ENCODE data around the gene TMEM242. TPM values are rescaled to one million over a fixed set of nuclear protein-coding genes. Genes with fewer than 3 reads are reported as not detected.

The TMEM242 gene
- total and polyA plus RNA-seq, 9 donors = 5.5 to 12.1 (median 10.1) TPM

DNA sequence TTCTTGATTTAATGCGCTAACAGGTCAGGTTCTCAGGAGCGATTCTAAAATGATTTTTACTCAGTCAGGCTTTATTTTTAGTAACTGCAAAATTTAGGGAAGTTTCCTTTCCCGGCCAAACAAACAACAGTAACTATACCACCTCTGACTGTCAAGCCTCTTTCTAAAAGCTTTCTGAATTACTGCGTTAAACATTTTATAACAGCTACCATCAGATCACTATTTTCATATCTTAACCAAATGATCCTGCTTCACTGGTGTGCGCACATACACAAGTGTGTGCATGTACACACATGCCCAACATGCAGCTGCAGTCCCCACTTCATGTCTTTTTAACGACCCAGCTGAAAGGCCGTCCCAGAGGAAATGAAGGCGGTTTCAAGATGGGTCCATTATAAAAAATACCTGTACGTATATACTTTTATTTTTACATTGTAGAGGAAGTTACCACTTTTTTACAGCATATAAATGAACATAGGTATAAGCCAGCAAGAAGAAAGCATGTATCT is 25.0 kb downstream of the TMEM242 start:
- no peak for DNase-seq
- intact Hi-C loops (cut with DNase I) = no loop called here
- H3K9me3 ChIP-seq = no peaks in the 10 kb centered on the region
- no peaks in the 10 kb centered on the region for H3K36me3 ChIP-seq
- H3K27me3 ChIP-seq = no peaks in the 10 kb centered on the region
- H3K4me1 ChIP-seq (ENCODE audit: insufficient read depth) = no peaks in the 10 kb centered on the region
- no peak overlapping the region for H3K4me3 ChIP-seq
- 80 to 86% (median 82%) methylated on average over 9 of the region's 9 CpGs for WGBS, 3 donors
- no peak overlapping the region for H3K27ac ChIP-seq
- TF ChIP-seq POLR2A (IDR thresholded peaks at IDR 0.05) = no peak
- TF ChIP-seq, protein P1, sequence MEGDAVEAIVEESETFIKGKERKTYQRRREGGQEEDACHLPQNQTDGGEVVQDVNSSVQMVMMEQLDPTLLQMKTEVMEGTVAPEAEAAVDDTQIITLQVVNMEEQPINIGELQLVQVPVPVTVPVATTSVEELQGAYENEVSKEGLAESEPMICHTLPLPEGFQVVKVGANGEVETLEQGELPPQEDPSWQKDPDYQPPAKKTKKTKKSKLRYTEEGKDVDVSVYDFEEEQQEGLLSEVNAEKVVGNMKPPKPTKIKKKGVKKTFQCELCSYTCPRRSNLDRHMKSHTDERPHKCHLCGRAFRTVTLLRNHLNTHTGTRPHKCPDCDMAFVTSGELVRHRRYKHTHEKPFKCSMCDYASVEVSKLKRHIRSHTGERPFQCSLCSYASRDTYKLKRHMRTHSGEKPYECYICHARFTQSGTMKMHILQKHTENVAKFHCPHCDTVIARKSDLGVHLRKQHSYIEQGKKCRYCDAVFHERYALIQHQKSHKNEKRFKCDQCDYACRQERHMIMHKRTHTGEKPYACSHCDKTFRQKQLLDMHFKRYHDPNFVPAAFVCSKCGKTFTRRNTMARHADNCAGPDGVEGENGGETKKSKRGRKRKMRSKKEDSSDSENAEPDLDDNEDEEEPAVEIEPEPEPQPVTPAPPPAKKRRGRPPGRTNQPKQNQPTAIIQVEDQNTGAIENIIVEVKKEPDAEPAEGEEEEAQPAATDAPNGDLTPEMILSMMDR (IDR thresholded peaks at IDR 0.05) = no peak
- no peak for TF ChIP-seq EP300 (IDR thresholded peaks at IDR 0.05)

DNA sequence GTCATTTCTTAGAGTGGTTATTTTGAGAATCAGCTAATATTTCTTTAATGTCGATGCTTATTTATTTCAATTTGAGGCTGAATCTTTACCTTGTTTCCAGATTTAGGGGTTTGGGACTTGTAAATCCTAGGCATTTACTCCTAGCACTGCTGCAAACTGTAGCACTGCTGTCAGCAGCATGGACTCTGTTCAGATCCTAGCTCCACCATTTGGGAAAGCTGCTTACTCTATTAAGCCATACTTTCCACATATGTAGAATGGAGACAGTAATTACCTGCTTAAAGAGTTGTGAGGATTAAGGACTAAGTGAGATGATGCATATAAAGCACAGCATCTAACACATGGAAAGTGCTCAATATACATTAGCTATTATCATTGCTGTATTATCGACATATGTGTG is 28.7 kb downstream of the TMEM242 start:
- H3K4me1 ChIP-seq (ENCODE audit: insufficient read depth) = no peaks in the 10 kb centered on the region
- H3K36me3 ChIP-seq = no peaks in the 10 kb centered on the region
- TF ChIP-seq EP300 (IDR thresholded peaks at IDR 0.05) (no peak), POLR2A (IDR thresholded peaks at IDR 0.05) (no peak)
- TF ChIP-seq, protein P1 (IDR thresholded peaks at IDR 0.05) = no peak
- no peak overlapping the region for H3K27ac ChIP-seq
- intact Hi-C loops (cut with DNase I) = no loop called here
- H3K9me3 ChIP-seq = no peaks in the 10 kb centered on the region
- no peak overlapping the region for H3K4me3 ChIP-seq
- WGBS, 3 donors = 67 to 98% (median 97%) methylated on average over 2 of the region's 2 CpGs
- H3K27me3 ChIP-seq = no peaks in the 10 kb centered on the region
- DNase-seq = no peak

DNA sequence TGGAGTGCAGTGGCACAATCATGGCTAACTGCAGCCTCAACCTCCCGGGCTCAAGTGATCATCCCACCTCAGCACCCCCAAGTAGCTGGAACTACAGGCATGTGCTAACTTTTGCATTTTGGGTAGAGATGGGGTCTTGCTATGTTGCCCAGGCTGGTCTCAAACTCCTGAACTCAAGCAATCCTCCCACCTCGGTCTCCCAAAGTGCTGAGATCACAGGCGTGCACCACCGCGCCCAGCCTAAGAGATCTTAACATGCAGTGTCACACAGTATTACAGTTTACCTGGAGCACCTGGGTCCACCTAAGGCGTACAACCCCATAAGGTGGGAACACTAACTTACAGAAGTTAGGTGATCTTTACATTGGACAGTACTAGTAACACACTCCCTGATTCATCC is 29.5 kb downstream of the TMEM242 start:
- Histone ChIP-seq H3K4me3 (no peak overlapping the region), H3K27me3 (no peaks in the 10 kb centered on the region), H3K9me3 (no peaks in the 10 kb centered on the region), H3K27ac (no peak overlapping the region), H3K4me1 (ENCODE audit: insufficient read depth) (no peaks in the 10 kb centered on the region), H3K36me3 (no peaks in the 10 kb centered on the region)
- intact Hi-C loops (cut with DNase I) = no loop called here
- no peak for DNase-seq
- 88 to 97% (median 89%) methylated on average over 6 of the region's 6 CpGs for WGBS, 3 donors
- TF ChIP-seq, protein P1 (IDR thresholded peaks at IDR 0.05) = no peak
- TF ChIP-seq EP300 (IDR thresholded peaks at IDR 0.05) = no peak
- no peak for TF ChIP-seq POLR2A (IDR thresholded peaks at IDR 0.05)

DNA sequence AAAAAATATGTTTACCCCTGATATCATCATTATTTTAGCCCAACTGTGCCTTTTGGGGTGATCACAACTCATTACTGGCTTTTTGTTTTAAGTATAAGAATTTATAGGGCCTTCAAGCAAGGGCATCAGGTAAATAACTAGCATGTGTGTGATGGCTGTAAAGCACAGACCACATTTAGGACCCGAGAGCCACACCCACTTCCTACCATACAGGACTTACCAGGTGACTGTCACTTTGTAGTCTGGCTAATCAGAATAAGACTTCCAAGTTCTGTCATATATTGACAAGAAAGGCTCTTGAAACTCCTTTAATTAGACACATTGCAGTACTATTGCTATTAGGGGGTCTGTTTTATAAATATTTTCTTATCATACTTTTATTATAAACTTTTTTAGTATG is 31.1 kb downstream of the TMEM242 start:
- Histone ChIP-seq H3K9me3 (no peaks in the 10 kb centered on the region), H3K27me3 (no peaks in the 10 kb centered on the region), H3K36me3 (no peaks in the 10 kb centered on the region), H3K4me1 (ENCODE audit: insufficient read depth) (no peaks in the 10 kb centered on the region), H3K4me3 (no peak overlapping the region), H3K27ac (no peak overlapping the region)
- TF ChIP-seq, protein P1 (IDR thresholded peaks at IDR 0.05) = no peak
- TF ChIP-seq POLR2A (IDR thresholded peaks at IDR 0.05) (no peak), EP300 (IDR thresholded peaks at IDR 0.05) (no peak)
- 89 to 97% (median 95%) methylated on average over 1 of the region's 1 CpG for WGBS, 3 donors
- no peak for DNase-seq
- intact Hi-C loops (cut with DNase I) = no loop called here

All from ovary (tissue), 9 donors.